NCI-H2107 treated with DMSO at 0.1 percent for 48 hours (cell line): ENCODE results near the gene RBM42.
"Not testable (repeated sequence)": the region's sequence is repeated elsewhere in the genome, so short reads cannot be mapped to it uniquely, and the experiment has no call there.

Source experiments
- DNase-seq: peaks from one replicate; lab custom pipeline; 2025; ENCODE audit not compliant: unreplicated experiment; lab: John Stamatoyannopoulos, UW

RBM42 gene

GRCh38 chr19:35628565-35629331, at the start of gene RBM42:
Gene RBM42, plus strand, starts transcription at chr19:35629036. Its CDS starts 118 bp downstream, at chr19:35629154.
- peak; percentile 93 for DNase-seq

- DNase-seq = no peak
Observed at GRCh38 chr19:35582760-35583159, 46.1 kb upstream of the RBM42 start.

GRCh38 chr19:35585848-35586247, 43.0 kb upstream of the RBM42 start, which contains the start of gene PMIS2:
Gene PMIS2, plus strand, starts transcription at chr19:35586173. Its CDS starts 87 bp downstream, at chr19:35586260.
- no peak for DNase-seq

GRCh38 chr19:35587321-35587720, 41.5 kb upstream of the RBM42 start:
- DNase-seq = no peak

- DNase-seq = no peak
Observed at GRCh38 chr19:35590875-35591274, 38.0 kb upstream of the RBM42 start.

GRCh38 chr19:35592226-35592625, 36.6 kb upstream of the RBM42 start:
- DNase-seq = peak; percentile 30

- DNase-seq = not testable (repeated sequence)
Observed at GRCh38 chr19:35595026-35595425, 33.8 kb upstream of the RBM42 start.

GRCh38 chr19:35595928-35596327, 32.9 kb upstream of the RBM42 start:
- no peak for DNase-seq

- no peak for DNase-seq
Observed at GRCh38 chr19:35596366-35596999, 32.4 kb upstream of the RBM42 start.

GRCh38 chr19:35601971-35602370, 26.9 kb upstream of the RBM42 start:
- DNase-seq = no peak

- DNase-seq = not testable (repeated sequence)
Observed at GRCh38 chr19:35604436-35604835, 24.4 kb upstream of the RBM42 start.

GRCh38 chr19:35607170-35607569, 21.7 kb upstream of the RBM42 start:
- not testable (repeated sequence) for DNase-seq

GRCh38 chr19:35607661-35608060, 21.2 kb upstream of the RBM42 start:
- DNase-seq = no peak

GRCh38 chr19:35608251-35608650, 20.6 kb upstream of the RBM42 start:
- no peak for DNase-seq

GRCh38 chr19:35609851-35610353, 18.9 kb upstream of the RBM42 start:
- no peak for DNase-seq

GRCh38 chr19:35612224-35612558, 16.6 kb upstream of the RBM42 start:
- DNase-seq = no peak

- peak; percentile 77 for DNase-seq
Observed at GRCh38 chr19:35612559-35613321, 16.1 kb upstream of the RBM42 start, which contains the start of gene HAUS5. Gene HAUS5, plus strand, starts transcription at chr19:35612735. Its CDS starts 60 bp downstream, at chr19:35612795.

- no peak for DNase-seq
Observed at GRCh38 chr19:35613574-35613973, 15.3 kb upstream of the RBM42 start.

- DNase-seq = no peak
Observed at GRCh38 chr19:35615036-35615435, 13.8 kb upstream of the RBM42 start.

GRCh38 chr19:35618857-35619256, 10.0 kb upstream of the RBM42 start:
- DNase-seq = no peak

- DNase-seq = no peak
Observed at GRCh38 chr19:35619290-35619923, 9.4 kb upstream of the RBM42 start.
